Measurements from ENCODE around the gene ATP5F1B. TPM values are rescaled to one million over a fixed set of nuclear protein-coding genes. Genes with fewer than 3 reads are reported as not detected.
"Not testable (repeated sequence)": the region's sequence is repeated elsewhere in the genome, so short reads cannot be mapped to it uniquely, and the experiment has no call there.

ATP5F1B gene
- polyA plus RNA-seq, 2 donors, result 222 to 636 TPM

- Histone ChIP-seq H3K9me3 (ENCODE audit: control insufficient read depth in 2 of 2, insufficient read depth in 1 of 2, low read depth in 1 of 2, low read length in 1 of 2) (no peaks in the 10 kb centered on the region), H3K4me1 (ENCODE audit: control insufficient read depth in 2 of 2, insufficient read depth in 2 of 2, low read length in 1 of 2) (no peaks in the 10 kb centered on the region), H3K27ac (ENCODE audit: low read depth in 2 of 2, low read length in 1 of 2) (no peak overlapping the region), H3K4me3 (ENCODE audit: low read depth in 1 of 2, low read length in 2 of 2) (no peak overlapping the region), H3K36me3 (ENCODE audit: control insufficient read depth in 2 of 2, insufficient read depth in 2 of 2, low read length in 1 of 2) (peaks cover 0 to 3% of the 10 kb centered on the region in 2 donors), H3K27me3 (ENCODE audit: control insufficient read depth in 1 of 2, insufficient read depth in 2 of 2, low read length in 2 of 2) (no peaks in the 10 kb centered on the region)
- WGBS, 2 donors, result 76 to 77% methylated on average over 7 of the region's 7 CpGs
Observed at GRCh38 chr12:56657416-56658379, 11.9 kb upstream of the ATP5F1B start.

GRCh38 chr12:56653781-56654180 is 8.0 kb upstream of the ATP5F1B start:
- not testable (repeated sequence) for H3K4me1 ChIP-seq (ENCODE audit: control insufficient read depth in 2 of 2, insufficient read depth in 2 of 2, low read length in 1 of 2); H3K27ac ChIP-seq (ENCODE audit: low read depth in 2 of 2, low read length in 1 of 2); H3K9me3 ChIP-seq (ENCODE audit: control insufficient read depth in 2 of 2, insufficient read depth in 1 of 2, low read depth in 1 of 2, low read length in 1 of 2); H3K36me3 ChIP-seq (ENCODE audit: control insufficient read depth in 2 of 2, insufficient read depth in 2 of 2, low read length in 1 of 2); H3K27me3 ChIP-seq (ENCODE audit: control insufficient read depth in 1 of 2, insufficient read depth in 2 of 2, low read length in 2 of 2); H3K4me3 ChIP-seq (ENCODE audit: low read depth in 1 of 2, low read length in 2 of 2)
- 87 to 88% methylated on average over 5 of the region's 5 CpGs for WGBS, 2 donors

GRCh38 chr12:56648023-56648422 is 2.2 kb upstream of the ATP5F1B start:
- H3K9me3 ChIP-seq (ENCODE audit: control insufficient read depth in 2 of 2, insufficient read depth in 1 of 2, low read depth in 1 of 2, low read length in 1 of 2); H3K4me3 ChIP-seq (ENCODE audit: low read depth in 1 of 2, low read length in 2 of 2); H3K4me1 ChIP-seq (ENCODE audit: control insufficient read depth in 2 of 2, insufficient read depth in 2 of 2, low read length in 1 of 2); H3K27me3 ChIP-seq (ENCODE audit: control insufficient read depth in 1 of 2, insufficient read depth in 2 of 2, low read length in 2 of 2); H3K36me3 ChIP-seq (ENCODE audit: control insufficient read depth in 2 of 2, insufficient read depth in 2 of 2, low read length in 1 of 2); H3K27ac ChIP-seq (ENCODE audit: low read depth in 2 of 2, low read length in 1 of 2): not testable (repeated sequence)
- WGBS, 2 donors, result 96% methylated on average over 9 of the region's 9 CpGs

GRCh38 chr12:56645201-56645716 is 525 bp downstream of the ATP5F1B start:
- Histone ChIP-seq H3K4me1 (ENCODE audit: control insufficient read depth in 2 of 2, insufficient read depth in 2 of 2, low read length in 1 of 2) (no peaks in the 10 kb centered on the region), H3K27ac (ENCODE audit: low read depth in 2 of 2, low read length in 1 of 2) (peak overlapping the region; percentile 85 to 97)
- 0% methylated on average over 29 of the region's 29 CpGs for WGBS, 2 donors

GRCh38 chr12:56644654-56645053 is 1.1 kb downstream of the ATP5F1B start:
- no peaks in the 10 kb centered on the region for H3K27me3 ChIP-seq (ENCODE audit: control insufficient read depth in 1 of 2, insufficient read depth in 2 of 2, low read length in 2 of 2)
- H3K9me3 ChIP-seq (ENCODE audit: control insufficient read depth in 2 of 2, insufficient read depth in 1 of 2, low read depth in 1 of 2, low read length in 1 of 2), result no peaks in the 10 kb centered on the region
- peak overlapping the region in 1 of 2 donors; percentile 85 for H3K27ac ChIP-seq (ENCODE audit: low read depth in 2 of 2, low read length in 1 of 2)
- H3K36me3 ChIP-seq (ENCODE audit: control insufficient read depth in 2 of 2, insufficient read depth in 2 of 2, low read length in 1 of 2), result peaks cover 8 to 19% of the 10 kb centered on the region in 2 donors
- H3K4me3 ChIP-seq (ENCODE audit: low read depth in 1 of 2, low read length in 2 of 2), result peak overlapping the region; percentile 86 to 99
- 32 to 33% methylated on average over 4 of the region's 4 CpGs for WGBS, 2 donors
- H3K4me1 ChIP-seq (ENCODE audit: control insufficient read depth in 2 of 2, insufficient read depth in 2 of 2, low read length in 1 of 2), result no peaks in the 10 kb centered on the region

More at GRCh38 chr12:56645201-56645716, 525 bp downstream of the ATP5F1B start:
- no peaks in the 10 kb centered on the region for H3K9me3 ChIP-seq (ENCODE audit: control insufficient read depth in 2 of 2, insufficient read depth in 1 of 2, low read depth in 1 of 2, low read length in 1 of 2)
- H3K27me3 ChIP-seq (ENCODE audit: control insufficient read depth in 1 of 2, insufficient read depth in 2 of 2, low read length in 2 of 2), result no peaks in the 10 kb centered on the region
- H3K4me3 ChIP-seq (ENCODE audit: low read depth in 1 of 2, low read length in 2 of 2), result peak overlapping the region; percentile 86 to 99
- peaks cover 8 to 16% of the 10 kb centered on the region in 2 donors for H3K36me3 ChIP-seq (ENCODE audit: control insufficient read depth in 2 of 2, insufficient read depth in 2 of 2, low read length in 1 of 2)

- Histone ChIP-seq H3K4me3 (ENCODE audit: low read depth in 1 of 2, low read length in 2 of 2) (no peak overlapping the region), H3K4me1 (ENCODE audit: control insufficient read depth in 2 of 2, insufficient read depth in 2 of 2, low read length in 1 of 2) (no peaks in the 10 kb centered on the region), H3K27me3 (ENCODE audit: control insufficient read depth in 1 of 2, insufficient read depth in 2 of 2, low read length in 2 of 2) (no peaks in the 10 kb centered on the region), H3K27ac (ENCODE audit: low read depth in 2 of 2, low read length in 1 of 2) (no peak overlapping the region), H3K9me3 (ENCODE audit: control insufficient read depth in 2 of 2, insufficient read depth in 1 of 2, low read depth in 1 of 2, low read length in 1 of 2) (no peaks in the 10 kb centered on the region), H3K36me3 (ENCODE audit: control insufficient read depth in 2 of 2, insufficient read depth in 2 of 2, low read length in 1 of 2) (peaks cover 14 to 26% of the 10 kb centered on the region in 2 donors)
- 78 to 88% methylated on average over 6 of the region's 6 CpGs for WGBS, 2 donors
Observed at GRCh38 chr12:56641219-56641618, 4.6 kb downstream of the ATP5F1B start.

GRCh38 chr12:56637621-56638020 is 8.2 kb downstream of the ATP5F1B start:
- H3K9me3 ChIP-seq (ENCODE audit: control insufficient read depth in 2 of 2, insufficient read depth in 1 of 2, low read depth in 1 of 2, low read length in 1 of 2), result no peaks in the 10 kb centered on the region
- peaks cover 9 to 21% of the 10 kb centered on the region in 2 donors for H3K36me3 ChIP-seq (ENCODE audit: control insufficient read depth in 2 of 2, insufficient read depth in 2 of 2, low read length in 1 of 2)
- H3K27ac ChIP-seq (ENCODE audit: low read depth in 2 of 2, low read length in 1 of 2), result no peak overlapping the region
- H3K27me3 ChIP-seq (ENCODE audit: control insufficient read depth in 1 of 2, insufficient read depth in 2 of 2, low read length in 2 of 2), result no peaks in the 10 kb centered on the region
- no peak overlapping the region for H3K4me3 ChIP-seq (ENCODE audit: low read depth in 1 of 2, low read length in 2 of 2)
- H3K4me1 ChIP-seq (ENCODE audit: control insufficient read depth in 2 of 2, insufficient read depth in 2 of 2, low read length in 1 of 2), result peaks cover 0 to 11% of the 10 kb centered on the region in 2 donors
- 50 to 55% methylated on average over 2 of the region's 2 CpGs for WGBS, 2 donors

- Histone ChIP-seq H3K4me1 (ENCODE audit: control insufficient read depth in 2 of 2, insufficient read depth in 2 of 2, low read length in 1 of 2) (peaks cover 0 to 12% of the 10 kb centered on the region in 2 donors), H3K9me3 (ENCODE audit: control insufficient read depth in 2 of 2, insufficient read depth in 1 of 2, low read depth in 1 of 2, low read length in 1 of 2) (no peaks in the 10 kb centered on the region), H3K4me3 (ENCODE audit: low read depth in 1 of 2, low read length in 2 of 2) (peak overlapping the region; percentile 76 to 83), H3K27me3 (ENCODE audit: control insufficient read depth in 1 of 2, insufficient read depth in 2 of 2, low read length in 2 of 2) (no peaks in the 10 kb centered on the region), H3K27ac (ENCODE audit: low read depth in 2 of 2, low read length in 1 of 2) (peak overlapping the region; percentile 97 to 100), H3K36me3 (ENCODE audit: control insufficient read depth in 2 of 2, insufficient read depth in 2 of 2, low read length in 1 of 2) (peaks cover 6 to 14% of the 10 kb centered on the region in 2 donors)
- WGBS, 2 donors, result 1 to 3% methylated on average over 12 of the region's 12 CpGs
Observed at GRCh38 chr12:56636675-56637540, 8.9 kb downstream of the ATP5F1B start.

Measured in esophagus (tissue), 2 donors.